Measurements from ENCODE around the gene UBE2F. TPM values are rescaled to one million over a fixed set of nuclear protein-coding genes. Genes with fewer than 3 reads are reported as not detected.

The UBE2F gene
- total and polyA plus RNA-seq, 2 of the 13 experiments (the other 11 are each of a cell fraction or from before 2014, with no cell fraction given) = 35.4 to 73.1 TPM

DNA sequence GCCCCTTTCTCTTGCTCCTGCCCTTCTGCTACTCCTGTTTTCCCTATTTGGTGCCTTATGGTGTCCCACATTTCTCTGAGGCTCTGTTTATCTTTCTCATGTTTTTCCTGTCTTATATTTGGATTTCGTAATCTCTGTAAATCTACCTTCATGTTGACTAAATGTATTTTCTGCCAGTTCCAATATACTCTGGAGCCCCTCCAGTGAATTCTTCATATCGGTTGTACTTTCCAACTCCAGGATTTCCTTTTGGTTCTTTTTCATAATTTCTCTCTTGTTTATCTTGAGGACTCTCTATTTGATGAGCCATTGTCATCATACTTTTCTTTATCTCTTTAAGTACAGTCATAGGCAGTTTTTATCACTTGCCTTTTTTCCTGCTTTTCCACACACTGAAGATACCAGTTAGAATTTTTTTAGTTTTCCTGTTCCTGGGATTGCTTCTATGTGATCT, 113.1 kb downstream of the UBE2F start (continued):
- TF ChIP-seq, protein P1, sequence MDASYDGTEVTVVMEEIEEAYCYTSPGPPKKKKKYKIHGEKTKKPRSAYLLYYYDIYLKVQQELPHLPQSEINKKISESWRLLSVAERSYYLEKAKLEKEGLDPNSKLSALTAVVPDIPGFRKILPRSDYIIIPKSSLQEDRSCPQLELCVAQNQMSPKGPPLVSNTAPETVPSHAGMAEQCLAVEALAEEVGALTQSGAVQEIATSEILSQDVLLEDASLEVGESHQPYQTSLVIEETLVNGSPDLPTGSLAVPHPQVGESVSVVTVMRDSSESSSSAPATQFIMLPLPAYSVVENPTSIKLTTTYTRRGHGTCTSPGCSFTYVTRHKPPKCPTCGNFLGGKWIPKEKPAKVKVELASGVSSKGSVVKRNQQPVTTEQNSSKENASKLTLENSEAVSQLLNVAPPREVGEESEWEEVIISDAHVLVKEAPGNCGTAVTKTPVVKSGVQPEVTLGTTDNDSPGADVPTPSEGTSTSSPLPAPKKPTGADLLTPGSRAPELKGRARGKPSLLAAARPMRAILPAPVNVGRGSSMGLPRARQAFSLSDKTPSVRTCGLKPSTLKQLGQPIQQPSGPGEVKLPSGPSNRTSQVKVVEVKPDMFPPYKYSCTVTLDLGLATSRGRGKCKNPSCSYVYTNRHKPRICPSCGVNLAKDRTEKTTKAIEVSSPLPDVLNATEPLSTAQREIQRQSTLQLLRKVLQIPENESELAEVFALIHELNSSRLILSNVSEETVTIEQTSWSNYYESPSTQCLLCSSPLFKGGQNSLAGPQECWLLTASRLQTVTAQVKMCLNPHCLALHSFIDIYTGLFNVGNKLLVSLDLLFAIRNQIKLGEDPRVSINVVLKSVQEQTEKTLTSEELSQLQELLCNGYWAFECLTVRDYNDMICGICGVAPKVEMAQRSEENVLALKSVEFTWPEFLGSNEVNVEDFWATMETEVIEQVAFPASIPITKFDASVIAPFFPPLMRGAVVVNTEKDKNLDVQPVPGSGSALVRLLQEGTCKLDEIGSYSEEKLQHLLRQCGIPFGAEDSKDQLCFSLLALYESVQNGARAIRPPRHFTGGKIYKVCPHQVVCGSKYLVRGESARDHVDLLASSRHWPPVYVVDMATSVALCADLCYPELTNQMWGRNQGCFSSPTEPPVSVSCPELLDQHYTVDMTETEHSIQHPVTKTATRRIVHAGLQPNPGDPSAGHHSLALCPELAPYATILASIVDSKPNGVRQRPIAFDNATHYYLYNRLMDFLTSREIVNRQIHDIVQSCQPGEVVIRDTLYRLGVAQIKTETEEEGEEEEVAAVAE (CRISPR knock-in tag; IDR thresholded peaks at IDR 0.05; ENCODE audit: borderline replicate concordance) = peak; percentile 75; the same call in 1 of the 2 replicates
- TF ChIP-seq SP4 (CRISPR knock-in tag; IDR thresholded peaks at IDR 0.05) = no peak
- TF ChIP-seq FOXK1 (CRISPR knock-in tag; IDR thresholded peaks at IDR 0.05; ENCODE audit: borderline replicate concordance, low read depth) = peak; percentile 96
- TF ChIP-seq TBX2 (CRISPR knock-in tag; IDR thresholded peaks at IDR 0.05; ENCODE audit: borderline replicate concordance) = peak; percentile 61
- 0 out of 2 replicates have a peak, but pooled peaks have one; percentile 15 for TF ChIP-seq SSRP1 (CRISPR knock-in tag; IDR thresholded peaks at IDR 0.05)
- TF ChIP-seq THAP11 (CRISPR knock-in tag; IDR thresholded peaks at IDR 0.05) = peak; percentile 81
- no peak for TF ChIP-seq ZNF251 (CRISPR knock-in tag; IDR thresholded peaks at IDR 0.05)
- TF ChIP-seq ZNF317 (CRISPR knock-in tag; IDR thresholded peaks at IDR 0.05) = 0 out of 2 replicates have a peak, but pooled peaks have one; percentile 72
- peak; percentile 19 for TF ChIP-seq YY1 (IDR thresholded peaks at IDR 0.05; ENCODE audit: insufficient read depth, insufficient replicate concordance, low read depth, low read length)
- TF ChIP-seq, protein P2, sequence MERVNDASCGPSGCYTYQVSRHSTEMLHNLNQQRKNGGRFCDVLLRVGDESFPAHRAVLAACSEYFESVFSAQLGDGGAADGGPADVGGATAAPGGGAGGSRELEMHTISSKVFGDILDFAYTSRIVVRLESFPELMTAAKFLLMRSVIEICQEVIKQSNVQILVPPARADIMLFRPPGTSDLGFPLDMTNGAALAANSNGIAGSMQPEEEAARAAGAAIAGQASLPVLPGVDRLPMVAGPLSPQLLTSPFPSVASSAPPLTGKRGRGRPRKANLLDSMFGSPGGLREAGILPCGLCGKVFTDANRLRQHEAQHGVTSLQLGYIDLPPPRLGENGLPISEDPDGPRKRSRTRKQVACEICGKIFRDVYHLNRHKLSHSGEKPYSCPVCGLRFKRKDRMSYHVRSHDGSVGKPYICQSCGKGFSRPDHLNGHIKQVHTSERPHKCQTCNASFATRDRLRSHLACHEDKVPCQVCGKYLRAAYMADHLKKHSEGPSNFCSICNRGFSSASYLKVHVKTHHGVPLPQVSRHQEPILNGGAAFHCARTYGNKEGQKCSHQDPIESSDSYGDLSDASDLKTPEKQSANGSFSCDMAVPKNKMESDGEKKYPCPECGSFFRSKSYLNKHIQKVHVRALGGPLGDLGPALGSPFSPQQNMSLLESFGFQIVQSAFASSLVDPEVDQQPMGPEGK (CRISPR knock-in tag; IDR thresholded peaks at IDR 0.05) = peak; percentile 84
- TF ChIP-seq ZNF670 (CRISPR knock-in tag; IDR thresholded peaks at IDR 0.05; ENCODE audit: borderline replicate concordance) = peak; percentile 82; the same call in 1 of the 2 replicates
- no peak for TF ChIP-seq ZNF136 (CRISPR knock-in tag; IDR thresholded peaks at IDR 0.05; ENCODE audit: low read depth)
- TF ChIP-seq, protein P3, sequence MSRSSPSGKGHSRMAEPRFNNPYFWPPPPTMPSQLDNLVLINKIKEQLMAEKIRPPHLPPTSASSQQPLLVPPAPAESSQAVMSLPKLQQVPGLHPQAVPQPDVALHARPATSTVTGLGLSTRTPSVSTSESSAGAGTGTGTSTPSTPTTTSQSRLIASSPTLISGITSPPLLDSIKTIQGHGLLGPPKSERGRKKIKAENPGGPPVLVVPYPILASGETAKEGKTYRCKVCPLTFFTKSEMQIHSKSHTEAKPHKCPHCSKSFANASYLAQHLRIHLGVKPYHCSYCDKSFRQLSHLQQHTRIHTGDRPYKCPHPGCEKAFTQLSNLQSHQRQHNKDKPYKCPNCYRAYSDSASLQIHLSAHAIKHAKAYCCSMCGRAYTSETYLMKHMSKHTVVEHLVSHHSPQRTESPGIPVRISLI (CRISPR knock-in tag; IDR thresholded peaks at IDR 0.05; ENCODE audit: borderline replicate concordance) = peak; percentile 58; the same call in 1 of the 2 replicates
- peak; percentile 75; the same call in 1 of the 2 replicates for TF ChIP-seq HOXD1 (CRISPR knock-in tag; IDR thresholded peaks at IDR 0.05)
- TF ChIP-seq MBNL3 (CRISPR knock-in tag; conservative IDR thresholded peaks at IDR 0.05) = peak; percentile 8; the same call in 1 of the 2 replicates
- TF ChIP-seq, protein P4, sequence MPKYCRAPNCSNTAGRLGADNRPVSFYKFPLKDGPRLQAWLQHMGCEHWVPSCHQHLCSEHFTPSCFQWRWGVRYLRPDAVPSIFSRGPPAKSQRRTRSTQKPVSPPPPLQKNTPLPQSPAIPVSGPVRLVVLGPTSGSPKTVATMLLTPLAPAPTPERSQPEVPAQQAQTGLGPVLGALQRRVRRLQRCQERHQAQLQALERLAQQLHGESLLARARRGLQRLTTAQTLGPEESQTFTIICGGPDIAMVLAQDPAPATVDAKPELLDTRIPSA (CRISPR knock-in tag; IDR thresholded peaks at IDR 0.05; ENCODE audit: borderline replicate concordance) = no peak
- TF ChIP-seq FOXA1 (IDR thresholded peaks at IDR 0.05) = peak; percentile 96
- peak; percentile 97 for TF ChIP-seq FOXA1 (CRISPR knock-in tag; IDR thresholded peaks at IDR 0.05)
- TF ChIP-seq TBL1XR1 (IDR thresholded peaks at IDR 0.05; ENCODE audit: borderline replicate concordance, low read length, partially characterized antibody) = peak; percentile 46
- TF ChIP-seq CHD4 (IDR thresholded peaks at IDR 0.05; ENCODE audit: borderline replicate concordance, low read length) = peak; percentile 52; the same call in 1 of the 2 replicates
- TF ChIP-seq ZNF644 (CRISPR knock-in tag; IDR thresholded peaks at IDR 0.05; ENCODE audit: low read depth) = peak; percentile 74; the same call in 1 of the 2 replicates
- peak; percentile 43; the same call in 1 of the 2 replicates for TF ChIP-seq DMAP1 (CRISPR knock-in tag; IDR thresholded peaks at IDR 0.05)
